HL-60 (cell line): ENCODE data around the gene EIF5A.
A peak's percentile ranks its signal among the peaks of the same experiment; 100 is the strongest.

Experiments used
- DNase-seq, 2 experiments: peaks; one replicate each; pipeline ENCODE4 v3.0.0-alpha.2; 2010 to 2020; ENCODE audit warnings: low read depth in 1 of 2, low spot score in 1 of 2
- H3K27ac ChIP-seq: fragments of 250-450 bp; sonication (Bioruptor Pico); replicated peaks from 2 replicates; pipeline ENCODE4 v1.5.1; 2020; ENCODE audit warnings: mild to moderate bottlenecking, moderate library complexity
- H3K27me3 ChIP-seq: fragments of 250-450 bp; sonication (Bioruptor Pico); 2 replicates; pipeline ENCODE4 v1.5.1; 2021; ENCODE audit warnings: mild to moderate bottlenecking, moderate library complexity; ENCODE audit not compliant: insufficient read depth, poor library complexity, severe bottlenecking
- H3K4me3 ChIP-seq: replicated peaks from 2 replicates; pipeline ENCODE4 v1.5.1; 2011; ENCODE audit warnings: mild to moderate bottlenecking, control low read depth, low read length; ENCODE audit not compliant: insufficient read depth
- CTCF ChIP-seq: IDR thresholded peaks from one replicate; pipeline ENCODE4 v1.5.1; 2011; ENCODE audit warnings: low read length, control low read depth, inconsistent platforms; ENCODE audit not compliant: insufficient read depth
- GABPA ChIP-seq: IDR thresholded peaks from 2 replicates; pipeline ENCODE4 v1.6.1; 2012; ENCODE audit warnings: low read depth
- POLR2AphosphoS5 ChIP-seq: IDR thresholded peaks from 2 replicates; pipeline ENCODE4 v1.6.1; 2012; ENCODE audit warnings: low read depth
- SPI1 ChIP-seq: IDR thresholded peaks from 2 replicates; pipeline ENCODE4 v1.6.1; 2012; ENCODE audit warnings: low read depth, mild to moderate bottlenecking, borderline replicate concordance
- TF ChIP-seq, protein P1 (sequence below): IDR thresholded peaks from 2 replicates; pipeline ENCODE4 v1.6.1; 2012; ENCODE audit warnings: low read depth; ENCODE audit not compliant: insufficient replicate concordance

The EIF5A gene

GRCh38 chr17:7279448-7279847 lies 28.0 kb upstream of the EIF5A start:
- H3K27ac ChIP-seq: no peak overlapping the region
- no peak overlapping the region for H3K4me3 ChIP-seq
- TF ChIP-seq CTCF: no peak
- TF ChIP-seq SPI1: no peak
- TF ChIP-seq, protein P1, sequence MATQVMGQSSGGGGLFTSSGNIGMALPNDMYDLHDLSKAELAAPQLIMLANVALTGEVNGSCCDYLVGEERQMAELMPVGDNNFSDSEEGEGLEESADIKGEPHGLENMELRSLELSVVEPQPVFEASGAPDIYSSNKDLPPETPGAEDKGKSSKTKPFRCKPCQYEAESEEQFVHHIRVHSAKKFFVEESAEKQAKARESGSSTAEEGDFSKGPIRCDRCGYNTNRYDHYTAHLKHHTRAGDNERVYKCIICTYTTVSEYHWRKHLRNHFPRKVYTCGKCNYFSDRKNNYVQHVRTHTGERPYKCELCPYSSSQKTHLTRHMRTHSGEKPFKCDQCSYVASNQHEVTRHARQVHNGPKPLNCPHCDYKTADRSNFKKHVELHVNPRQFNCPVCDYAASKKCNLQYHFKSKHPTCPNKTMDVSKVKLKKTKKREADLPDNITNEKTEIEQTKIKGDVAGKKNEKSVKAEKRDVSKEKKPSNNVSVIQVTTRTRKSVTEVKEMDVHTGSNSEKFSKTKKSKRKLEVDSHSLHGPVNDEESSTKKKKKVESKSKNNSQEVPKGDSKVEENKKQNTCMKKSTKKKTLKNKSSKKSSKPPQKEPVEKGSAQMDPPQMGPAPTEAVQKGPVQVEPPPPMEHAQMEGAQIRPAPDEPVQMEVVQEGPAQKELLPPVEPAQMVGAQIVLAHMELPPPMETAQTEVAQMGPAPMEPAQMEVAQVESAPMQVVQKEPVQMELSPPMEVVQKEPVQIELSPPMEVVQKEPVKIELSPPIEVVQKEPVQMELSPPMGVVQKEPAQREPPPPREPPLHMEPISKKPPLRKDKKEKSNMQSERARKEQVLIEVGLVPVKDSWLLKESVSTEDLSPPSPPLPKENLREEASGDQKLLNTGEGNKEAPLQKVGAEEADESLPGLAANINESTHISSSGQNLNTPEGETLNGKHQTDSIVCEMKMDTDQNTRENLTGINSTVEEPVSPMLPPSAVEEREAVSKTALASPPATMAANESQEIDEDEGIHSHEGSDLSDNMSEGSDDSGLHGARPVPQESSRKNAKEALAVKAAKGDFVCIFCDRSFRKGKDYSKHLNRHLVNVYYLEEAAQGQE: no peak
- TF ChIP-seq POLR2AphosphoS5: no peak
- TF ChIP-seq GABPA: no peak
- no peak for DNase-seq
- no peaks in the 10 kb centered on the region for H3K27me3 ChIP-seq

DNA sequence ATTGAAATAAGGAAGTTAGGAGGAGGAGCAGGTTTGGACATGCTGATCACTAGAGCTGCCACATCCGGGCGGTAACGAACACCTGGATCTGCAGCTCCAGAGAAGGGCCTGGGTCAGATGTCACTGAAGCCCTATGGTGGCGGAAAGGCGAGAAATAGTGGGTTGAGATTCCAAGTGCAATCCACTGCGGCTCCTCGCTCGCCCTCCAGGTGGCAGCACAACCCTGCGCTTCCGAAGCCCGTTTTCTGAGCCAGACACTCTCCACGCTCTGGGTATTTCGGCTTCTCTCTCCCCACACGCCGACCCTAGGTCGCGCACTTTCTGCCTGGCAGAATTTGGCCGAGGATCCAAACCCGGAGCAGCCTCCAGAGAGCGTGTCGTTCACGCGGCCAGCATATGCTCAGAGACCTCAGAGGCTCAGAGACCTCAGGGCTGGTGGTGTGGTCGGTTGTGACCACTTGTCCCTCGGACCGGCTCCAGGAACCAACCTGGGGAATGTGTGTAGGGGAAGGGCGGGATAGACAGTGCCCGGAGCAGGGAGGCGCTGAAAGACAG lies 26.8 kb upstream of the EIF5A start:
- Histone ChIP-seq H3K4me3 (peak overlapping the region; percentile 25), H3K27ac (no peak overlapping the region), H3K27me3 (no peaks in the 10 kb centered on the region)
- TF ChIP-seq CTCF (peak; percentile 65), SPI1 (no peak)
- DNase-seq: peak; percentile 50 to 67

GRCh38 chr17:7281074-7281952 lies 26.1 kb upstream of the EIF5A start, which contains the start of gene SLC2A4:
TSS of gene SLC2A4 (plus strand) at chr17:7281718. CDS start at chr17:7281935, 217 bp downstream.
- peak; percentile 67 to 81 for DNase-seq
- H3K4me3 ChIP-seq: peak within 1 kb of the TSS; percentile 29
- TF ChIP-seq CTCF: no peak
- TF ChIP-seq GABPA: no peak
- TF ChIP-seq POLR2AphosphoS5: no peak
- TF ChIP-seq, protein P1: no peak
- TF ChIP-seq SPI1: no peak
- H3K27me3 ChIP-seq: no peaks in the 10 kb centered on the region
- H3K27ac ChIP-seq: no peak within 1 kb of the TSS
